Measurements from ENCODE around the gene MXD3.

The MXD3 gene

DNA sequence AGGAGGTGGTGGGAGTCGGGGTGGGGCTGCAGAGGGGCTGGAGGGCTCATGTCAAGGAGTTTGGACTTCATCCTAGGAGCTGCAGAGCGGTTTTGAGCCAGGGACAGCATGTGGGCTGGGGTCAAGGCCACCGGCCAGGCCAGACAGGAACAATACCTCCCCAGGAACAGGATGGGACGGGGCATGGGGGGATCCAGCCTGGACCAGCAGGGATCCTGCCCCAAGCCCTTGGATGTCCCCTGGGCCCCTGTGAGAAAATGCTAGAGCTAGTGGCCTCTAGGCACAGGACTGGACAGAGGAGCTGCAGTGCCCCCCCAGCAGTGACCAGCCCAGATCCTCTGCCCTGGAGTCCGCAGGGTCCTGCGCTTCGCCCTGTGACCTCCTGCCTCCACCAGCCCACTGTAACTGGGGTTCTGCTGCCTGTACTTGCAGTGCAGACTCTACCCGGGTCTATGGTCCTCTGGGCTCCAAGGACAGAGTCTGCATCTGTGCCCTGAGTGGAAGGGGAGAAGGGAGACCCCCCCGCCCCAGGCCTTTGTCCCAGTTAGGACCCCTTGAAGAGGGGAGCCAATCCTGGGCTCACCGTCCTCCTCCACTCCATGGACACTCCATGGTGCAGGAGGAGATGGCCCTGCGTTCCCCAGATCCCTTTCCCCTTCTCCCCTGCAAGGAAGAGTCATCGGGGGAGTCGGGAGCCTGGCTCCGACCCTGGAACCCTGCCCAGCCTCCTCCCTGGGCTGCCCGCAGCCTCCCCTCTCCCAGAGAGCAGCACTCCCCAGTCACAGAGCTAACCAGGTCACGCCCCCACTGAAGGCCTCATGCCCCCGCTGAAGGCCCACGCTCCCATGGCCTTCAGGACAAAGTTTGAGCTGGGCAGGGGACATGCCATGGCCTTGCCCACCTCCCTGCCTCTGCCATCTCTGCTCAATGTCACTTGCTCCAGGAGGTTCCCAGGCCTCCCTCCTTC is 3.0 kb upstream of the MXD3 start:
- TF ChIP-seq, protein P1, sequence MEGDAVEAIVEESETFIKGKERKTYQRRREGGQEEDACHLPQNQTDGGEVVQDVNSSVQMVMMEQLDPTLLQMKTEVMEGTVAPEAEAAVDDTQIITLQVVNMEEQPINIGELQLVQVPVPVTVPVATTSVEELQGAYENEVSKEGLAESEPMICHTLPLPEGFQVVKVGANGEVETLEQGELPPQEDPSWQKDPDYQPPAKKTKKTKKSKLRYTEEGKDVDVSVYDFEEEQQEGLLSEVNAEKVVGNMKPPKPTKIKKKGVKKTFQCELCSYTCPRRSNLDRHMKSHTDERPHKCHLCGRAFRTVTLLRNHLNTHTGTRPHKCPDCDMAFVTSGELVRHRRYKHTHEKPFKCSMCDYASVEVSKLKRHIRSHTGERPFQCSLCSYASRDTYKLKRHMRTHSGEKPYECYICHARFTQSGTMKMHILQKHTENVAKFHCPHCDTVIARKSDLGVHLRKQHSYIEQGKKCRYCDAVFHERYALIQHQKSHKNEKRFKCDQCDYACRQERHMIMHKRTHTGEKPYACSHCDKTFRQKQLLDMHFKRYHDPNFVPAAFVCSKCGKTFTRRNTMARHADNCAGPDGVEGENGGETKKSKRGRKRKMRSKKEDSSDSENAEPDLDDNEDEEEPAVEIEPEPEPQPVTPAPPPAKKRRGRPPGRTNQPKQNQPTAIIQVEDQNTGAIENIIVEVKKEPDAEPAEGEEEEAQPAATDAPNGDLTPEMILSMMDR (IDR thresholded peaks at IDR 0.05) = no peak

DNA sequence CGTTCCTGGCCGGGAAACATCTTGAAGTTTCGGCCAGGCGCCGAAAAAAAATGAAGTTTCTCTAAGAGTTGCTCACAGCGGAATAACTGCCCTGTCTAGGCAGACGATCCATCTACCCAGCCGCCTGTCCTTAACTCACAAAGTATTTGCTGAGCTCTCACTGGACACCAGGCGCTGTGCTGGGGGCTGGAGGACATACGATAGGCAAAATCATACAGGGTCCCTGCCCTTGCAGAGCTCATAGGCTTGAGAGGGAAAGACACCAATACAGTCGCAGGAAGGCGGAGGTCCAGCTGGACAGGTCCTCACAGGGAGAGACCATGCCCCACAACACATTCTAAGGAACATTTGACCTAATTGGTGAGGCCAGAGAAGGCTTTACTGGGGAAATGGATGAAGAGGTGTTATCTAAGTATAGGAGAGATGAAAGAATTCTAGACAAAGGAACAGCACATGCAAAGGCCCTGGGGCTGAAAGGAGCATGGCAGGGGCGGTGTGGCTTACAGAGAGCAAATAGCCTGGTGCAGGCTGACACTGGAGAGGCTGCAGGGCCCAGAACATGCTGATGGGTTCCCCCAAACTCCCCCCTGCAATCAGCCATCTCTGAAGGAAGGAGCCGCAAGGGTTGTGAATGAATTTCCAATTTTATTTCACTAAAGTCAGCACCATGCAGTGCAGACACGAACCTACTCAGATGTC is 2.0 kb upstream of the MXD3 start:
- TF ChIP-seq, protein P1 (IDR thresholded peaks at IDR 0.05) = no peak

DNA sequence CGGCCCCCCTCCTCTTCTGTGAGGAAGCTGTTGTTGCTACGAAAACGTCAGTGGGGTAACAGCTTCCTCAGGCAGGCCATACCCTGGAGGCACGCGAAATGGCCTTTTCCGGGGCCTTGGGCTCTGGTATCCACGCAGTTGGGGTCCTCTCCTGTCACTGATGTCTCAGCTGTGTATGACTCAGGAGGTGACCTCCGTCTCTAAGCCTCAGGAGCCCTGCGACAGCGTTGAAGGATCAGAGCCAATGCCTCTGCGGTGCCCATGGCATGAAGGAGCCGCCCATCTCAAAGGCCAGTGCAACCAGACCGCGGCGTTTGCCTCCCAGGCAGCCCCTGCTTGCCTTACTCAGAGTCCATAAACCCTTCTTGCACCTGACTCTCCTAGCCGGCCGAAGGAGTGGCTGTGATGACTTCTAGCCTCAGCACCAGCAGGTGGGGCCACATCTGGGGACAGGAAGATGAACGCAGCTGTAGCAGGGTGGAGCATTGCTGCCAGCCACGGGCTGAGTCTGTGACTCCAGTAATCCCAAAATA is 1.0 kb upstream of the MXD3 start:
- TF ChIP-seq, protein P1 (IDR thresholded peaks at IDR 0.05) = no peak

DNA sequence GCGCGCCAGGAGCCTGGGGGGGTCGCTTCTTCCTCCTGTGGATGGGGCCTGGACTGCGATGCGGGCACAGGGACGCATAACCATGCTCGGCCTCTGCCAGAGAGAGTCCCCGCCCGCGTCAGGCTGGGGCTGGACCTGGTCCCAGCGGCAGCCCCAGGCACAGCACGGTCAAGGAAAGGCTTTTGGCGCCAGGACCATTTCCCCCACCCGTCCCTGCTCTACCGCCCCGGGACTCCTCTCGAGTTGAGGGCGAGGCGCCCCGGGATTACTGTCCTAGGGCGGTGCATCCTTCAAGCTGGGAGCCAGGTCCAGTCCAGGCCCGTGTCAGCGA is 341 bp downstream of the MXD3 start:
- TF ChIP-seq, protein P1 (IDR thresholded peaks at IDR 0.05) = no peak

DNA sequence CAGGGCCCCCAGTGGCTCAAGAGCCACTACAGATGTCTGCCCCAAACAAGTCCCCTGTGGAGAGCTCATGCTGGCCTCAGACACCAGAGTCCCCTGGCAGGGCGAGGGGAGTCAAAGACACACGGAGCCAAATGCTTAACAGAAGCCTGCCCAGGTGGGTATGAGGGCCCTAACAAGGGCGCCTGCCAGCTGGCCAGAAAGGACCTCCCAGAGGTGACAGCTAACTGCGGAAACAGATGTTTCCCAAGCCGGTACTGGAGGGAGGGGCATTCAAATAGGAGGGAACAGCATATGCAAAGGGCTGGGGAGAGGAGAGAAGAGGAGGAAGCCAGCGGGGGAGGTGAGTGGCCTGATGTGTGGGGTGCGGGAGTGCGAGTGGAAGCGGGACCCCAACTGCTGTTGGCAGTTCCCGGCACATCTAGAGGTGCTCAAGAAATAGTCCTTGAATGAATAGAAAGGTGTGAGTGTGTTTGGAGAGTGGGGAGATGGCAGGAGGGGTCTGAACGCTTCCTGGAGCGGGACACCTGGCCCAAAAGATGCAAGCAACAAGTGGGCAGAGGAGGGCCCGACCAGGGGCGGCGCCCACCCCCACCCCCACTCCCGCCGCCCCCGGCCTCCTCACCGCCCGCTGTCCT is 824 bp downstream of the MXD3 start:
- TF ChIP-seq, protein P1 (IDR thresholded peaks at IDR 0.05) = no peak

DNA sequence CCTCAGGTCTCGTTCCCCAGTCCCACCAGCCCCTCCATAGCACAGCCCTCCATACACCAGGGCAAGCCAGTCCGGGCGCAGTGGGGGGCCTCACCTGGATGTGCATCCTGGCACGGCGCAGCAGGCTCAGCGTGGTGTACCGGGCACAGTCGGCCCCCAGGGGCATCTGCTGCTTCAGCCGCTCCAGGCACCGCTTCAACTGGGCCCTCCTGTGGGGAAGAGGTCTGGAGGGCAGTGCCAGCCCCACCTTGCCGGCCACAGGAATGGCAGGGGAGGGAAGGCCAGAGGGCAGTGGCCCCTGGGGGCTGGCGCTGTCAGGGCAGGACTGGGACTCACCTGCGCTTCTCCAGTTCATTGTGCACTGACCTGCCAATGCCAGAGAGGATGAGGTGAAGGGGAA is 1.4 kb downstream of the MXD3 start:
- TF ChIP-seq, protein P1 (IDR thresholded peaks at IDR 0.05) = no peak
